Right lobe of liver (tissue), 6 donors: ENCODE data around the gene FAM83F. TPM values are rescaled to one million over a fixed set of nuclear protein-coding genes. Genes with fewer than 3 reads are reported as not detected.

Source experiments
- ATAC-seq, 4 donors: fragments of 200-7000 bp; cut with Tn5 transposase; one replicate each; pipeline ENCODE4 v1.9.1; 2020; ENCODE audit warnings: mild to moderate bottlenecking in 4 of 4, moderate library complexity in 4 of 4
- DNase-seq, 3 donors: peaks; one replicate each; pipeline ENCODE4 v3.0.0-alpha.2; 2020
- H3K27ac ChIP-seq, 3 donors: fragments of 200-600 bp; one replicate each; pipeline ENCODE4 v1.8.0; 2022
- H3K27me3 ChIP-seq, 2 donors: fragments of 200-600 bp; one replicate each; pipeline ENCODE4 v1.8.0; 2022
- H3K36me3 ChIP-seq, 4 donors: fragments of 200-600 bp; sonication (generic) in 1 of 4; one replicate each; pipeline versions ENCODE4 v1.5.1 to v1.8.0; 2017 to 2022; ENCODE audit warnings: control low read depth in 1 of 4
- H3K4me1 ChIP-seq, 4 donors: fragments of 200-600 bp; sonication (generic) in 1 of 4; one replicate each; pipeline versions ENCODE4 v1.5.1 to v1.8.0; 2017 to 2022; ENCODE audit warnings: control low read depth in 1 of 4
- H3K4me3 ChIP-seq, 3 donors: fragments of 200-600 bp; one replicate each; pipeline ENCODE4 v1.8.0; 2022
- H3K9me3 ChIP-seq, 4 donors: fragments of 200-600 bp; sonication (generic) in 1 of 4; one replicate each; pipeline versions ENCODE4 v1.5.1 to v1.8.0; 2017 to 2022; ENCODE audit warnings: control low read depth in 1 of 4
- CTCF ChIP-seq, 4 donors: fragments of 200-600 bp in 3 of 4; fragments of 450-650 bp in 1 of 4; IDR thresholded peaks; one replicate each; pipeline versions ENCODE4 v1.5.1 to v1.8.0; 2016 to 2022; ENCODE audit warnings: antibody characterized with exemption in 4 of 4, mild to moderate bottlenecking in 2 of 4
- POLR2A ChIP-seq: fragments of 450-650 bp; IDR thresholded peaks from one replicate; pipeline ENCODE4 v1.6.1; 2017; ENCODE audit warnings: antibody characterized with exemption, mild to moderate bottlenecking
- WGBS: methylation state at CpG from one replicate; pipeline ENCODE4 v1.1.6; 2018; ENCODE audit warnings: low coverage, low lambda C conversion rate; ENCODE audit not compliant: insufficient coverage; ENCODE audit errors: missing lambda C conversion rate; 5-methylcytosine and 5-hydroxymethylcytosine counted together
- intact Hi-C, 2 donors: fragments of 100-400 bp; cut with DNase I; formaldehyde crosslinking; loops; one replicate each; pipeline versions ENCODE4 v1.11.2 to v1.14.1; 2022
- total RNA-seq, 6 experiments: library from RNA; depleted of rRNA in 2 of 6; stranded (reverse); fragments of >200 nt in 2 of 6; fragmentation: NEBNext Ultra II Directional in 3 of 6; extraction: Animal tissue kit (Norgen Biotek cat#: 25700) in 3 of 6; gene quantifications; one replicate each; pipeline versions ENCODE4 v1.1.0 to v1.2.4, GENCODE V29; 2016 to 2023
- donor health status: DM: no; HTN: yes; CAD: no.
- donor health status: DM: no; HTN: no; CAD: no.
- donor health status: DM: no; HTN: no; CAD: no.
- donor health status: DM: no; HTN: yes; CAD: no.
- donor health status: DM: no; HTN: yes; CAD: no.

Gene FAM83F
- total RNA-seq, 6 experiments from 2014 or later, result 1.1 to 4.5 (median 1.6) TPM

- Histone ChIP-seq H3K27me3 (no peaks in the 10 kb centered on the region), H3K4me1 (no peaks in the 10 kb centered on the region), H3K36me3 (no peaks in the 10 kb centered on the region), H3K4me3 (no peak overlapping the region), H3K9me3 (no peaks in the 10 kb centered on the region), H3K27ac (no peak overlapping the region)
- DNase-seq (no peak), ATAC-seq (no peak)
- intact Hi-C loops, result no loop called here
- TF ChIP-seq POLR2A (no peak), CTCF (IDR thresholded peaks at IDR 0.05) (no peak)
- 51% methylated on average over 2 of the region's 6 CpGs for WGBS
Measured at GRCh38 chr22:39980596-39980995, 14.2 kb upstream of the FAM83F start.

GRCh38 chr22:39983346-39983745 is 11.4 kb upstream of the FAM83F start:
- Histone ChIP-seq H3K27ac (no peak overlapping the region), H3K4me3 (no peak overlapping the region), H3K9me3 (no peaks in the 10 kb centered on the region), H3K27me3 (no peaks in the 10 kb centered on the region), H3K4me1 (no peaks in the 10 kb centered on the region), H3K36me3 (no peaks in the 10 kb centered on the region)
- WGBS, result 64% methylated on average over 2 of the region's 4 CpGs
- TF ChIP-seq CTCF (IDR thresholded peaks at IDR 0.05) (no peak), POLR2A (no peak)
- intact Hi-C loops, result no loop called here
- no peak for ATAC-seq
- DNase-seq, result no peak

DNA sequence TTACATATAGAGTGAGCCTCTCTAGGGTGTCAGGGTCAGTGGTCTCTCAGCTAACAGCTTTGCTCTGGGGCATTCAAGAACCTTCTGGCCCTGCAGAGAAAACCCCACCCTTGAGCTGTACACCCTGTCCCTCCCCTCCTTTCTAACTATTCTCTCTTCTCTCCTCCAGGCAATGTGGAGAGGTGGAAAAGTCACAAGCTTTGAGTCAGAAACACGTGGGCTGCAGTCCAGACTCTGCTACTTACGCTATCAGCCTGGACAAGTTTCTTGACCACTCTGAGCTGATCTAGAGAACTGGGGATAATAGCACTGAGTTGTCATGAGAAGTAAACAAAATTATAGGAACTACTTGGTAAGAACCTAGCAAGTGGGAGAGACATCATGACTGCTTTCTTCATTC is 10.7 kb upstream of the FAM83F start:
- WGBS, result 63% methylated on average over 2 of the region's 2 CpGs
- intact Hi-C loops, result no loop called here
- H3K4me1 ChIP-seq, result no peaks in the 10 kb centered on the region

GRCh38 chr22:39984746-39985145 is 10.0 kb upstream of the FAM83F start:
- H3K4me3 ChIP-seq, result no peak overlapping the region
- no peak overlapping the region for H3K27ac ChIP-seq
- intact Hi-C loops, result no loop called here
- H3K27me3 ChIP-seq, result no peaks in the 10 kb centered on the region
- WGBS, result 86% methylated on average over 2 of the region's 2 CpGs
- H3K4me1 ChIP-seq, result peaks cover 0 to 3% (median 1%) of the 10 kb centered on the region in 4 donors
- ATAC-seq (no peak), DNase-seq (no peak)
- no peaks in the 10 kb centered on the region for H3K9me3 ChIP-seq
- H3K36me3 ChIP-seq, result no peaks in the 10 kb centered on the region
- no peak for TF ChIP-seq POLR2A
- no peak for TF ChIP-seq CTCF (IDR thresholded peaks at IDR 0.05)

More for the DNA sequence above, 10.7 kb upstream of the FAM83F start:
- ATAC-seq (no peak), DNase-seq (no peak)
- H3K27ac ChIP-seq, result no peak overlapping the region
- no peaks in the 10 kb centered on the region for H3K36me3 ChIP-seq
- H3K4me3 ChIP-seq, result no peak overlapping the region
- H3K9me3 ChIP-seq, result no peaks in the 10 kb centered on the region
- TF ChIP-seq CTCF (IDR thresholded peaks at IDR 0.05) (no peak), POLR2A (no peak)
- H3K27me3 ChIP-seq, result no peaks in the 10 kb centered on the region
